ENCODE data around the gene KRT77. TPM values are rescaled to one million over a fixed set of nuclear protein-coding genes. Genes with fewer than 3 reads are reported as not detected.

Gene KRT77
- polyA plus RNA-seq, 3 donors = not detected

DNA sequence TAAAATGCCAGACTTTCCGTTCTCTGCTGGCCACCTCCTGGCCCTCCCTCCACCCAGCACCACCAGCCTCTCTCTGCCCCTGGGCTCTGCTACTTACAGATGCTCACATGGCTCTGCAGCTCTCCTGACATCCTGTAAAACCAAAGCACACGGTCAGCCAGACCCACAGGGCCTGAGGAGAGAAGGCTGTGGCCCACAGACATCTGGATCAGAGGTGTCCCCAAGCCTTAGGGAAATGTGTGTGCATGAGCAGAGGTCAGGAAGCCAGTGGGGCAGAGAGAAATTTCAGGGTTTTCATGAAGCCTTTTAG is 11.5 kb downstream of the KRT77 start:
- DNase-seq = no peak

DNA sequence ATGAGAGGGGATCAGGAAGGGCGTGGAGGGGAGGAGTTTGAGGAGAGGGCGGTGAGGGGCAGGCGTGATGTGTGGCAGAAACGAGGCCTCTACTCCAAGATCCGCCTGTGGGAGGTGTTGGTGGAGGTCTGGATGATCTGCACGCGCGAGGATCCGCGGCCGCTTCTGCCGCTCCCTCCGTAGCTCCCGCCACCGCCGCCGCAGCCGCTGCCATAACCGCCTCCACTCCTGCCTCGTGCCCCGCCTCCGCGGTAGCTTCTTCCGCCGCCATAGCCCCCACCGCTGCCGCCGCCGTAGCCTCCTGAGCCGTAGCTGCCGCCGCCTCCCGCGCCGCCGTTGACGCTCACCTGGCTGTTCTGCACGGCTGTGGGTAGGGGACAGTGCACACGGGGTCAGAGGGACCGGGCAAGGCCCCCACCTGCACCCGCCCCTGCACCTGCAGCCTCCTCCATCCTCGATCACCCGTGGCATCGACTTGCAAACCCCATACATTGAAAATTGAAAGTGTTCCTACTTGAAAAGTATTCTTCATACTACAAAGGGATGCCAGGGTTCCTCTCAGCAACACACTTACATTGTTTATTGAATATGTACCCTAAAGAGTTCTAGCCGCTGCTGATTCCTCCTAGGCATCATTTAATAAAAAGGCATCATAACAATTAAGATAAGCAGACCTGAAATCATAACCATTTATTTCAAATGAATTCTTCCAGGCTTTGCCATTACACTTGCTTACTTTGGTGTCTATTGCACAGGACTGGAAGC is 12.1 kb downstream of the KRT77 start:
- DNase-seq = no peak

DNA sequence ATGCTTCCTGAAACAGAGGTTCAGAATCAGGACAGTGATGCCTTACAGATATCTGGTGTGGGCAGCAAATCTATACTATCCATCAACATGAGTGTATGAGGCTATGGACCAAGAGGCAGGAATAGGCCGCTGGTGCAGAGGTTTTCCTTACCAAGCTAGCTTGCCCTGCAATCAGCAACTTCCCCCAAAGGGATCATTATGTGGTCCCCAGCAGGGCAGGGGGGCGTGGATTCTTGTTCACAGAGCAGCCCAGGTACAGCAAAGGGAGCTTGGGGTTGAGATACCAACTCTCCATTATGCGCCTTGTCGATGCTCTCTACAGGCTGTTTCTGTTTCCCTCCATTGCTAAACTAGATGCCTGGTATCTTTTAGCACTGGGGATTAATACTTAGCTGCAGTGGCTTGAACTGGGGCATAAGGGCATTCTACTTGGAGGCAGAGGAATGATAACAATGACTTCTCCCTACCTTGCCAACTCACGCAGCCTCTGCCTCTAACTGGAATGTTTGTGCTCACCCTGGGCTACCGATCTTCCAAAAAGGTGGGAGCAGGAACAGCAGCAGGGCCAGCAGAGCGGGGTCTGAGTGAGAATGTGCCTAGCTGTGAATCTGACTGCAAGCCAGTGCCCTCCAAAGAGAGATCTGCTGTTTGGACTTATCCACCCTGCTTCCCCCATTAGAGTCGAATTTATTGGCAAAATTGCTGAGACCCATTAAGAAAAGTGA is 12.8 kb downstream of the KRT77 start:
- no peak for DNase-seq

DNA sequence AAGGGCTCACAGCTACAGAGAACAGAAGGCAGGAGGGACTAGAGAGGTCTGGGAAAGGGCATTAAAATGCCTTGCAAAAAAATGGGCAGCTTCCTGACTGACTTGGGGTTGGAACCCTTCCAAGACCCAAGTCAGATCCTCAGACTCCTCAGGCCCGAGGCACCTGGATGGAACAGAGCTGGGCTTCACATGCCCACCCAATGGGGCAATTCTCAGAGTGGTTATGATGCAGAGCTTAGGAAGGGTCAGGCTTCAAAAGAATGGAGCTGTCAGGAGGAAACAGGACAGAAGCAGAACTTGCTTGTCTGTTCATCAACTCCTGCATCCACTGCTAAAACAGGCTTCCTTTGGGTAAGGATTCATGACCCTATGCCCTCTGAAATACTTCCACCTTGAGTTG is 13.4 kb downstream of the KRT77 start:
- no peak for DNase-seq

GRCh38 chr12:52689239-52689638 is 14.1 kb downstream of the KRT77 start:
- DNase-seq = no peak

- DNase-seq = no peak
These were observed 14.8 kb downstream of the KRT77 start for GRCh38 chr12:52688481-52688880.

GRCh38 chr12:52687497-52688385 is 15.6 kb downstream of the KRT77 start:
- no peak for DNase-seq

GRCh38 chr12:52686756-52687487 is 16.4 kb downstream of the KRT77 start:
- no peak for DNase-seq

- DNase-seq = no peak
These were observed 17.3 kb downstream of the KRT77 start for GRCh38 chr12:52686063-52686462.

DNA sequence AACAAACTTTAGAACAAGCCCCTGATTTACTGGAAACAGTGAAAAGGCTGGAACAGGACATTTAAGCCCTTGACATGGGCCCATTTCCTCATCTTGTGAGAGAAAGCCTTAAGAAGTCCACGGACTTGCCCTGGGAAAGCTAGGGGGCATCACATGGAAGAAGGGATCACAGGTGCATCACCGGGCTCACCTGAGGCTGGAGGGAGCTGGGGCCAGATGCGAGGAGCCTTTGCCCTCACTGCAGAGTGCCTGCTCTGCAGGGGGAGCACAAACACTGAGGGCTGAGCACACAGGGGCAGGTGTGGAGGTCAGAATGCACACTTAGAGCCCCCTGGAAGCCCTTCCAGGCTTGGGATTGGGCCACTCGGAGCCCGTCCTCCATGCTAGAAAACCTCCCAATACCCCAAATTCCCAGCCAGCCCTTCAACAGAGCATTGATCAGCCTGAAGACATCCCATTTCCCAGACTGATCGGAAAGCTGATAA is 17.9 kb downstream of the KRT77 start:
- DNase-seq = no peak

GRCh38 chr12:52684431-52684830 is 18.9 kb downstream of the KRT77 start:
- DNase-seq = no peak

GRCh38 chr12:52683575-52684300 is 19.6 kb downstream of the KRT77 start:
- no peak for DNase-seq

GRCh38 chr12:52682938-52683574 is 20.3 kb downstream of the KRT77 start:
- no peak for DNase-seq

DNA sequence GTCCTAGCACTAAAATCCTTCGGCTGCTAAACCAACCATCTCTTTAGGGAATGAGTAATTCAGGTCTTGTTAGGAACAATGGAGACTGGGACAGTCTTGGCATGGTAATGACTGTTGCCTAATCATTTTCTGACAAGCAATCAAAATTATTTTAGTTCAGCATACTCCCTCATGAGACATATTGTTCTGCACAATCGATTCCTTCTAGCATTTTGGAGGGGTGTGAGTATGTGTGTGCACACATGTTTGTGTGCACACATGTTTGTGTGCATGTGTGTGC is 21.0 kb downstream of the KRT77 start:
- DNase-seq = no peak

GRCh38 chr12:52681526-52682380 is 21.6 kb downstream of the KRT77 start:
- no peak for DNase-seq

DNA sequence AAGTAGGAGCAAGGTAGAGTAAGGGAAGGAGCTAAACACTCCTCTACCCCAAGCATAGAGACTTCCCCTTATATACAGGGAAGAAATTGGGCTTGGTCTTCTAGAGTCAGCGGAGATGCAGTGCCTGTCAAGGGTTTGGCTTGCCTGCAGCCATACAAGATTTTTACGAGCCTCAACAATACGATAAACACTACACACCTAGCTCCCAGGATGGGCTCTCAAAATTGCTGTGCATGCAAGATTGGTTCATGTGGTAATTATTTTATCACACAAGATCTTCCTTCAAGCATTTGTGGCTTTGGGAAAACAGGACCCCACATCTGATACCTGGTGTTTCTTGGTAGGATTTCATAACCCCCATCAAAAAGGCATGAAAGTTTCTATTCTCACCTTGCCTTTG is 23.0 kb downstream of the KRT77 start, which contains the start of gene KRT1:
Gene KRT1 (minus strand): TSS at position 45 of the 400 bp plus-strand sequence. CDS start 59 bp downstream, outside the sequence.
- DNase-seq = no peak

GRCh38 chr12:52679875-52680274 is 23.4 kb downstream of the KRT77 start:
- no peak for DNase-seq

DNA sequence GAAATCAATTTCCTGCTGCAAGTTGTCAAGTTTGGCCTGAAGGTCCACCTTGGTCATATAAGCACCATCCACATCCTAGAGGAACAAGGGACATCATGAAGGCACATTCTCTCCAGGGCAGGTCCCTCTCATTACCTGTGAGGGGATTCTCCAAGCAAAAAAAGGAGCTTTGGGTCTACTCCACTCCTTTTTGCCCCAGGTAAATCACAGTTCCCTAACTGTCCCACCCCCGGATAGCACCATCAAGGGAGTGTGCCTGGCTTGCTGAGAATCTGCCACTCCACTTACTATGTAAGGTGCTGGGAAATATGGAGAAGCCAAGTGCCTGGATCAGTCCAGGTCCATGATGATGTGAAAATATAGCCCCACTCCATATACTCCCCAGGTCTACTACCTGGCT is 25.7 kb downstream of the KRT77 start:
- DNase-seq = no peak

- DNase-seq = no peak
These were observed 26.2 kb downstream of the KRT77 start for GRCh38 chr12:52677126-52677525.

DNA sequence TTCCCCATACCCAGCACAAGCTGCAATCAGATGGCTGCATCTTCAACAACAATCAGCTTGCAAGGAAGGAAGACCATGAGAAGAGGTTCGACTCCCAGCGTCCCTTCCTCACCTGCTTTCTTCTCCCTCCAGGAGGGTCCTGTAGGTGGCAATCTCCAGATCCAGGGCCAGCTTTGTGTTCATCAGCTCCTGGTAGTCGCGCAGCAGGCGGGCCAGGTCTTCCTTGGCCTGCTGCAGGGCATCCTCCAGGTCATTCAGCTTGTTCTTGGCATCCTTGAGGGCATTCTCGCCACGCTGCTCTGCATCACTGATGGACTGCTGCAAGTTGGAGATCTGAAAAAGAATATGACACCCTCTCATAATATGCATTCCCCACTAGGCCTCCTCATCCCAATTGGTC is 27.2 kb downstream of the KRT77 start:
- no peak for DNase-seq

Data from renal pelvis (tissue), 4 donors.